Measurements from ENCODE around the gene SMIM35.

GRCh38 chr11:118126082-118126838 is 39.5 kb upstream of the SMIM35 start:
- TF ChIP-seq CTCF (conservative IDR thresholded peaks at IDR 0.05), result no peak
- TF ChIP-seq EZH2 (IDR thresholded peaks at IDR 0.05; ENCODE audit: low read depth), result no peak

Measured in PC-9 (cell line).